Neuron (in vitro differentiated cells): ENCODE results near the gene RAB1A.

ENCODE experiments used
- H2AFZ ChIP-seq: one replicate; pipeline ENCODE4 v1.6.1; 2013; ENCODE audit warnings: low read depth, mild to moderate bottlenecking, inconsistent platforms, low read length, moderate library complexity
- H3K27me3 ChIP-seq: one replicate; pipeline ENCODE4 v1.6.1; 2013; ENCODE audit warnings: low read length; ENCODE audit not compliant: insufficient read depth
- H3K36me3 ChIP-seq: one replicate; pipeline ENCODE4 v1.6.1; 2013; ENCODE audit warnings: low read length; ENCODE audit not compliant: insufficient read depth
- H3K4me1 ChIP-seq: one replicate; pipeline ENCODE4 v1.6.1; 2013; ENCODE audit warnings: low read length; ENCODE audit not compliant: insufficient read depth
- H3K4me3 ChIP-seq: 2 replicates; pipeline ENCODE4 v1.5.1; 2013; ENCODE audit warnings: mild to moderate bottlenecking, low read length, moderate library complexity
- H3K9me3 ChIP-seq: one replicate; pipeline ENCODE4 v1.6.1; 2013; ENCODE audit warnings: low read length

Gene RAB1A

GRCh38 chr2:65072181-65072970, 57.5 kb downstream of the RAB1A start:
- Histone ChIP-seq H3K4me3 (no peak overlapping the region), H3K9me3 (no peaks in the 10 kb centered on the region), H2AFZ (no peak overlapping the region), H3K27me3 (no peaks in the 10 kb centered on the region), H3K36me3 (peaks cover 76% of the 10 kb centered on the region), H3K4me1 (no peaks in the 10 kb centered on the region)

GRCh38 chr2:65071499-65072180, 58.3 kb downstream of the RAB1A start:
- H3K9me3 ChIP-seq, result no peaks in the 10 kb centered on the region
- no peaks in the 10 kb centered on the region for H3K27me3 ChIP-seq
- no peak overlapping the region for H3K4me3 ChIP-seq
- peaks cover 73% of the 10 kb centered on the region for H3K36me3 ChIP-seq
- no peaks in the 10 kb centered on the region for H3K4me1 ChIP-seq
- H2AFZ ChIP-seq, result no peak overlapping the region

- Histone ChIP-seq H3K9me3 (no peaks in the 10 kb centered on the region), H3K4me3 (no peak overlapping the region), H3K27me3 (no peaks in the 10 kb centered on the region), H3K4me1 (no peaks in the 10 kb centered on the region), H2AFZ (no peak overlapping the region), H3K36me3 (peaks cover 66% of the 10 kb centered on the region)
These were observed 59.0 kb downstream of the RAB1A start for GRCh38 chr2:65070856-65071255.

GRCh38 chr2:65070172-65070830, 59.6 kb downstream of the RAB1A start:
- Histone ChIP-seq H3K9me3 (no peaks in the 10 kb centered on the region), H3K27me3 (no peaks in the 10 kb centered on the region), H2AFZ (no peak overlapping the region), H3K4me1 (no peaks in the 10 kb centered on the region), H3K4me3 (no peak overlapping the region), H3K36me3 (peaks cover 60% of the 10 kb centered on the region)

- H3K4me1 ChIP-seq, result no peaks in the 10 kb centered on the region
- H3K9me3 ChIP-seq, result no peaks in the 10 kb centered on the region
- no peaks in the 10 kb centered on the region for H3K27me3 ChIP-seq
- no peak overlapping the region for H3K4me3 ChIP-seq
- H3K36me3 ChIP-seq, result peaks cover 59% of the 10 kb centered on the region
- H2AFZ ChIP-seq, result no peak overlapping the region
These were observed 60.5 kb downstream of the RAB1A start for GRCh38 chr2:65069439-65069824.

- no peaks in the 10 kb centered on the region for H3K27me3 ChIP-seq
- peaks cover 46% of the 10 kb centered on the region for H3K36me3 ChIP-seq
- H3K4me3 ChIP-seq, result no peak overlapping the region
- H3K9me3 ChIP-seq, result no peaks in the 10 kb centered on the region
- no peak overlapping the region for H2AFZ ChIP-seq
- H3K4me1 ChIP-seq, result no peaks in the 10 kb centered on the region
These were observed 61.9 kb downstream of the RAB1A start for GRCh38 chr2:65067806-65068553.

- no peak overlapping the region for H2AFZ ChIP-seq
- H3K4me1 ChIP-seq, result no peaks in the 10 kb centered on the region
- peaks cover 16% of the 10 kb centered on the region for H3K36me3 ChIP-seq
- no peaks in the 10 kb centered on the region for H3K27me3 ChIP-seq
- H3K9me3 ChIP-seq, result no peaks in the 10 kb centered on the region
- no peak overlapping the region for H3K4me3 ChIP-seq
These were observed 65.0 kb downstream of the RAB1A start for GRCh38 chr2:65064728-65065552.

GRCh38 chr2:65062843-65063825, 66.8 kb downstream of the RAB1A start:
- no peak overlapping the region for H2AFZ ChIP-seq
- H3K9me3 ChIP-seq, result no peaks in the 10 kb centered on the region
- peaks cover 4% of the 10 kb centered on the region for H3K36me3 ChIP-seq
- no peak overlapping the region for H3K4me3 ChIP-seq
- H3K4me1 ChIP-seq, result peaks cover under 1% of the 10 kb centered on the region
- H3K27me3 ChIP-seq, result no peaks in the 10 kb centered on the region

GRCh38 chr2:65061910-65062339, 68.0 kb downstream of the RAB1A start:
- Histone ChIP-seq H3K4me1 (peaks cover 11% of the 10 kb centered on the region), H3K36me3 (peaks cover 4% of the 10 kb centered on the region), H3K9me3 (no peaks in the 10 kb centered on the region), H3K27me3 (no peaks in the 10 kb centered on the region), H3K4me3 (no peak overlapping the region), H2AFZ (no peak overlapping the region)

- Histone ChIP-seq H3K4me3 (no peak overlapping the region), H3K9me3 (no peaks in the 10 kb centered on the region), H3K4me1 (peaks cover 11% of the 10 kb centered on the region), H3K36me3 (peaks cover 4% of the 10 kb centered on the region), H3K27me3 (no peaks in the 10 kb centered on the region), H2AFZ (no peak overlapping the region)
These were observed 68.6 kb downstream of the RAB1A start for GRCh38 chr2:65061146-65061909.

GRCh38 chr2:65059071-65059470, 70.8 kb downstream of the RAB1A start:
- no peaks in the 10 kb centered on the region for H3K9me3 ChIP-seq
- H3K27me3 ChIP-seq, result no peaks in the 10 kb centered on the region
- peaks cover 11% of the 10 kb centered on the region for H3K4me1 ChIP-seq
- H3K4me3 ChIP-seq, result no peak overlapping the region
- no peak overlapping the region for H2AFZ ChIP-seq
- H3K36me3 ChIP-seq, result peaks cover 2% of the 10 kb centered on the region
